Fibroblast of skin of abdomen (primary cell): ENCODE results near the gene MYLK4.

Experiments used
- DNase-seq: peaks from one replicate; pipeline ENCODE4 v3.0.0-alpha.2; 2013

MYLK4 gene

DNA sequence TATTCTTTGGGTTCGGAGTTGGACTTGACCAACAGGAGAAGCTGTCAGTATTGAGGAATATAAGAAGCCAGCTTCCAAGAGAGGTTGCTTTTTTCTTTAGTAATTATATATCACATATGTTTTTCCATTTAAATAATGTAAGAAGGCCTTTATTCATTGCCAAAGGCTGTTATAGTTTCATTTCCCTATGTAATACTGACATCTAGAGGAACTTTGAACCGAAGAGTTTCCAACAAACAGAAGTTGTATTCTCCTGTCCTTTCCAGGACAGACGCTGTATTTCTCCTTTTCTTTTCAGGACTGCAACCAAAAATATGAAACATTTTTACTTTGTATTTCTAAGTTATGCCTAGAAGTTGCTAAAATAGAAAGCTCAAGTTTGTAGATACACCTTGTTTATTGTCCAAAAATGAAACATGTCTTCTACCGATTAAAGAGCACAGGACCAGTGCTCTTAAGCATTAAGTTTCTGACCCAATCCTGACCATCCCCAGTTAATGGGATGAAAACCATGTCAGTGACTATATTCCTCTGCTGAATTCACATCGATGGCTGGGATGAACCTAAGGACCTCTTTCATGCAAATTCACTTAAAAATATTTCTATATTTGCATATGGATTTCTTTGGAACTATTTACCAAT lies 55.1 kb downstream of the MYLK4 start:
- DNase-seq = peak; percentile 25

DNA sequence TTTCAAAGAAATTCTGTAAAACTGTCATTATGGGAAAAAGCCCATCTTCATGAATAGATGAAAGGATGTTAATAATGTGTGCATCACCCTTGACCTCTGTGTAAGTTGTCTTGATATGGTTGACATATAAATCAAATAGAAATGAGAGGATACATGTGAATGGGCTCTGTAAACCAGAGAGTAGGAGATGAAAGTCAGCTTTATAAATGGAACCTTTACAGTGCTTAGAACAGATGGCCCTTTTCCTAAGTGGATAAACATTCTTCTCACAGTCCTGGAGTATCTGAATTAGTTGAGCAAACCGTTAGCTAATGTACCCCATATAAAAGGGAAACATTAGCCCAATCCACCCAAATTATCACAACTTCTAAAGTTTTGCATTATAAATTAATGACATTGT lies 57.5 kb downstream of the MYLK4 start:
- DNase-seq = no peak

DNA sequence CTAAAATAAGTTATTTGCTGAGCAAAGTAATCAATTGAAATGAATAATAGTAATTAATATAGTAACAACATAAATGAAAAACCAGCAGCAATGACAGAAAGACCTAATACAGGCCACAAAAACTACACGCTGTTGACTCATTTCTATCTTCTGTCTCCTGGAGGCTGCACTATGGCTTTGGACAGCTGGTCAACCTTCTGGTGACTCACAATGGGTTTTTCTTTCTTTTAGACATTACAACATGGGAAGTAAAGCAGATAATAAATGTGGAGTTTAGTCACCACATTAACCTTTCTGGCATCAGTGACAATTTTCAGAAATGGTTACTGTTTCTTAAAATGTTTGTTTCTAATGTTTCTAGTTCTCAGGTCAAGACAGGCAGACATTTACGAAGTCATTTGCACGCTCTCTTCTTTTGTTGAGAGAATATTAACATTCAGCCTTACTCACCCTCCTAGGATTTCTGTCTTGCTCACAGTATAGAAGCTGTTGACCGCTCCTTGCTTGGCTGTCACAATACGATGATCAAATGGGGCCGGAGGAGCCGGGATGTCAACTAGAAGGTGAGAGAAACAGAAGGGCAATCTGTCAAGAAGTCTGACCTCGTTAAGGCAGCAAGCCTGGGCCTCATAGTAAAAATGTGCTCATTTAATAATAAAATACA lies 62.2 kb downstream of the MYLK4 start:
- DNase-seq = peak; percentile 73

DNA sequence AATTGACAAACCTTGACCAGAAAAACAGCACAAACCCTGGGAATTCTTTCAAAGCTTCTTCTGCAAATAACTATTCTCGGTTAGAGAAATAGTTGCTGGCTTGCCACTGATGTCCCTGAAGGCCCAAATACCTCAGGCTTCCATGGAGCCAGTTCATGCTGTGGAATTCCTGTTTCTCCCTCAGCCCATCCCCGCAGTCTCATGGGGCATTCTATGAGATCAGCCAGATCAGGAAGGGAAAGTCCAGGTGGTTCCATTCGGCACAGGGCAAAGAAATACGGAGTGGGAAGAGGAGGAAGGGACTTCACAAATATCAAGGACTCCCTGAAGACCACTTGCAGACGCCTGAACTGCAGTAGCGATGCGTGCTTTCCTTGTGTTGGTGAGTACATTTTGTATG lies 63.3 kb downstream of the MYLK4 start:
- DNase-seq = peak; percentile 27

DNA sequence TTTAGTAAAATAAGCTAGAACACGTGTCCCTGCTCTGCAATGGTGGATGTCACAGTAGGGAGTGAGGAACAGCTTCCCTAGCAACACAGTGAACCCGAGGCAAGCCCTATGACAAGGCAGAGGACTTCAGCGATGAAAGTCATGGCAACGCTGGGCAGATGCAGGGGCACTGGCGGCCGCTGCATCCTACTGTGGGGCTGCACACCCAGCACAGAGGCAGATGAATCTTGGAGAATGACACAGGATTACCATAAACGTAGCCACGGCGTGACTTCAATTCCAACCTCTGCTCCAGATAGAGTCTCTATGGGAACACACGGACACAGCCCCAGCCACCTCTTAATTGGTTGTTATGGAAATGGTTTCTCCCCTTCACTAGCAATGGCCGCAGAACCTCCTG lies 64.2 kb downstream of the MYLK4 start:
- DNase-seq = no peak

DNA sequence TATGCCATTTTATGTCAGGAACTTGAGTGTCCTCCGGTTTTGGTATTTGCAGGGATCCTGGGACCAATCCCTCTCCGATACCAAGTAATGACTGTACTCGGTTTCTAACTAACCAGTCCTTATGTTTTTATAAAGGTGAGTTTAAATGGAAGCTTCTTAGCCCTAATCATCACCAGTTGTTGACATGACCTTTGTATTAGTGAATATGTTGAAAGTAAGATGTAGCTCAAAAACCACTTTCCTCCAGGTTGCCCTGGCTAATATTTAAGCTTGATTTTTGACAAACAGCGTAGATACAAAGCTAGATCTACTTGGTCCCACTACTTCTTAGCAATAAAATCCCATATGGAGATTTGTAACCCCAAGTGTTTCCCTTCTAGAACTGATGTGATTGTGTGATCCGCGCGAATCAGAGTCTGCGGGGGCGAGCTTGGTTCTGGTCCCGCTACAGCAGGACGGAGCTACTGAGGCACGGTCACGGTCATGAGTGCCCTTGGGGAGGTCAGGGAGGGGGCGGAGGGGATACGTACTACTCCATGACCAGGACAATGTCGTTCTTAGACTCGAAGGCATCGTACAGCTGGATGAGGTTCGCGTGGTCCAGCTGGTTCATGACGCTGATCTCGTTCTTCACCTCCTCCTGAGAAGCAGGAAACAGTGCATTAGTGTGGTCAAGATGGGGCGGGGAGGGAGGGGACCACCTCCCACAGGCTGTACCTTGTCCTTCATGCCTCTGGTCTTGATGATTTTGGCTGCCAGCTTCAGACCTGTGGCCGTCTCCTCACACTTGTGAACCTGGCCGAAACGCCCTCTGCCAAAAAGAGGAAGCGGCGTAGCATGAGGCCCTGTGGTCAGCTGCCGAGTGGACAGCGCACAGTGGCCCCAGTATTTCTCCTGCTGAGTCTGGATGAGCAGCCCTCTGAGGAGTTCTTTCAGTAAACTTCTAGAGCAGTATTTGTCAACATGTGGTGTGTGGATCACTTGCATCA lies 65.7 kb downstream of the MYLK4 start:
- no peak for DNase-seq

DNA sequence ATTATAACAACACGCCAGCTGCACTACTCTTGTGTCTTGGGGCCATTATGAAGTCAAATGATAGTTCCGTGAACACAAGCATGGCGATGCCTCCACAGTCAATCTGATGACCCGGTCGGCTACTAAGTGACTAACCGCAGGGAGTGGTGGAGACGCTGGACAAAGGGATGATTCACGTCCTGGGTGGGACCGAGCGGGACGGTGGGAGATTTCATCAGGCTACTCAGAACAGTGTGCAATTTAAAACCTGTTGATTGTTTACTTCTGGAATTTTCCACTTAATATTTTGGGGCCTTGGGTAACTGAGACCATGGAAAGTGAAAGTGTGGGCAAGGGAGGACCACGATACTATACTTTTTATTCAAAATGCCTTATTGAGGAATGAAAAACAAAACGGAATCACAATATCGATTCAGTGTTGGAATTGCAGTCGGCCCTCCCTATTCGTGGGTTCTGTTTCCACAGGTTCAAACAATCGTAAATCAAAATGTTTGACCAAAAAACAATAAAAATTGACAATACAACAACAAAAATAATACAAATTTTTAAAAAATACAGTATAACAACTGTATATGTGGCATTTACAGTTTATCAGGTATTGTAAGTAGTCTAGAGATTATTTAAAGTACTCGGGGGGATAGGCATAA lies 66.5 kb downstream of the MYLK4 start:
- DNase-seq = no peak

DNA sequence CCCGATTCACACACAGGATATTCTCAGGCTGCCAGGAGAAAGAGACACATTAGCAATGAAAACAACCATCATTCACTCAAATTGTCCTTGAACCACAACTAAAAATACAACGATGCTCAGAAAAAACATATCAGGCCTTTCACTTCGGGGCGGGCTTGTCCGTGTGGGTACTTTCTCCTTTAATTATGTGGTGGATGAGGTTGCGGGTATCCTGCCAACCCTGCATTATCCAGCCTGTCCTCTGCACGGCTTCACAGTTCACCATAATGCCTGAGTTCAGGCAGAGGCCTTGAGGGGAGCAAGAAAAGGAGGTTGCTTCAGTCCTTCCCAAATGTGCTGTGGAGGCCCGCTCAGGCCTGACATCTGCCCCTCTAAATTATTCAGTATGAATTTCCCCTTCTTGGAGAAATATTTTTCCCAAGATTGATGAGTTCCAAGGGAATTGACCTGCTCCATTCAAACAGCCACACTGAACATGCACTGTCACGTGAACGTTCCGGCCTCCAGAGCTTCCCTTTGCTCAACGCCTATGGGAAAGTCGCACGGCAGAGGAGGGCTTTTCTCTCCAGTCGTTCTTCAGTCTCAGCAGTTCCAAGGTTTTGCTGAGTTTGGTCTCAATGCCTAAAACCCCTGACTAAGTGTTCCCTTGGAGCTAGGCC lies 70.3 kb downstream of the MYLK4 start:
- no peak for DNase-seq

DNA sequence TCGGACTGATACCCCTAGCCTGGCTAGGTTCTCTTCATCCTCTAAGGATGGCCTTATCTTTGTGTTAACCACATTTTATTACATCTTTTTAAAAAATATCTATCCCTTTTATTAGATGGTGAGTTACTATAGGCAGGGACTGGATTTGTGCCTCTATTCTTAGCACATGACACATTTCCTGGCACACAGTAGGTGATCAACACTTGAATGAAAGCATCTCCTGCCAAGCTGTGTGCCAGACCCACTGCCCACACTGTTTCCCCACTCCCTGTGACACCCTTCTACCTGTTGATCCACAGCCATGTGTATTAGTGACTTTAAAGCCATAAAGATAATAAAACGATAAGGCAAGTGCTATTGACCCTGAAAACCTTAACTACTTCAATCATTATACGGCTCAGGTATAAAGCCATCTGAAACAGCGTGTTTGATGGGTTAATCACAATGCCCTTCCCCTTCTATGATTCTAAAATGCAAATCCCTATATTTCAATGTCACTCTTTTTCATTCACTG lies 73.6 kb downstream of the MYLK4 start:
- DNase-seq = no peak

DNA sequence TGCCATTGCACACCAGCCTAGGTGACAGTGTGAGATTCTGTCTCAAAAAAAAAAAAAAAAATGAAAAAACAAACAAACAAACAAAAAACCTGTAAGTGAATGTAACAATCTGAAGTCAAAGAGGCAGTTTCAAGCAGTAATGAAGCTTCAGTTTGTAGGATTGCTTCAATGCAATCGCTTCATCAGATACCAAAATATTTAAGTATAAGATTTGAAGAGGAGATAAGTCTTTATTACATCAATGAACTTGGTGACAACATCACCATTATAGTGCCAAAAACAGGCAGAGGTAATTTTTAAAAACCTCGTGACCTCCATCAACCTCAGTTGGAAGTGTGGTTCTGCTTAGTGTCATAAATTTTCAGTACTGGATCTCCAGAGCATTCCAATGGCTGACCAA lies 74.7 kb downstream of the MYLK4 start:
- no peak for DNase-seq

DNA sequence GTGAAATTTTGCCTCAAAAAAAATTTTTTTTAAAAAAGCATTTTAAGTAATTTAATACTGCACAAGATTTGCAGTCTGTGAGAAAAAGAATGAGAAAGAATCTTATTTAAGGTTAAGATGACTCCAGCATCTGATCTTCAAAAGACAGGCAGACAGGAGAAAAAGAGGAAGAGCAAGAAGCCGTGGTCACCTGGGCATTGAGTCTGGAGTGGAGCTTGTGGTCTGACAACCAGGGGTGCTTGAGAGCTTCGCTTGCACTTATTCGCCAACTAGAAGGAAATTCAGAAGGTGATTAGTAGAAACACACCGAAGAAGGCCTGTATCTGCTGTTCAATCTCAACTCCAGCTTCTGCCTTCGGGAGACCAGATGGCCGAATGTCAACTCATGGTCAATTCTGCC lies 75.9 kb downstream of the MYLK4 start:
- no peak for DNase-seq

DNA sequence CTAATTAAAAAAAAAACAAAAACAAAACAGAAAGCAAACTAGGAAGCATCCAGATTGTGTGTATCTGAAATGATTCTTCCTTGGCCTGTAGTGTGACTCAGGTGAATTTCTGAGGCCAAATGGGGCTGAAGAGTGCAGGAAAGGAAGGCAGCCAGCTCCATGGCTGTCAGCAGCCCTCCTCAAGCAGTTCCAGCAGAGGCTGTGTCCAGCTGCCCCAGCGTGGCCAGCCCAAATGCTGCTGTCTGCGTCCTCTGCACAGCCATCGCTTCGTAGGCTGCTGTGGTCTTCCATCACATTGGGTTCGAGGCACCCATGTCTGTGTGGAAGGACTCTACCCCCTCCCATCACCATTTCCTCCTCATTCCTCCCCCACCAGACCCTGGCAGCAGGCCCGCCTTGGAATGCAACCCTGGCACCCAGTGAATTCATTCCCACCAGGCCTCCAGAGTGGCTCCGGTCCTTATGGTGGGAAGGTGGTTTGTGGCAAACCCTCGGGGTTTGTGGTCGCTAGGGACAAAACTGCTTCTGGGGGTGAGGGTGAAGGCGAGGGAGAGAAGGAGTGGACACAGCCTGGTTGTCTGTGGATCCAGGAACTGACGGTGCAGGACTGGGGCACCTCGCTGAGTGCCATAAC lies 81.5 kb downstream of the MYLK4 start:
- DNase-seq = no peak

DNA sequence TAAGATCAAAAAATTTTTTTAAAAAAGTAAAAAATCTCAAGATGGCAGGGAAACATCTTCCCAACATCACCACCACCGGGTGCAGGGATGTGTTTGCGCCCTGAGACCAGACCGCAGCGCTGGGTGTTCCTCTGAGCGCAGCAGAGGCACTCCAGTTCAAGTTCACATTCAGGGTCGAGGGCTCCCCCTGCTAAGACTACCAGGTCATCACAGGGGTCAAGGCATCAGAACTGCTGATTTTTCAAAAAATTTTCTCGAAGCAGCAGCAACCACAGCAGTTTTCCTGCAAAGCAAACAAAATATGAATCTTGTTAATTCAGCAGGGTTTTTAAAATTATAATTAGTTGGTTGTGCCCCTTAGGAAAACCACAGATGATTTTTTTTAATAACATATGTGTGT lies 83.1 kb downstream of the MYLK4 start:
- DNase-seq = no peak

DNA sequence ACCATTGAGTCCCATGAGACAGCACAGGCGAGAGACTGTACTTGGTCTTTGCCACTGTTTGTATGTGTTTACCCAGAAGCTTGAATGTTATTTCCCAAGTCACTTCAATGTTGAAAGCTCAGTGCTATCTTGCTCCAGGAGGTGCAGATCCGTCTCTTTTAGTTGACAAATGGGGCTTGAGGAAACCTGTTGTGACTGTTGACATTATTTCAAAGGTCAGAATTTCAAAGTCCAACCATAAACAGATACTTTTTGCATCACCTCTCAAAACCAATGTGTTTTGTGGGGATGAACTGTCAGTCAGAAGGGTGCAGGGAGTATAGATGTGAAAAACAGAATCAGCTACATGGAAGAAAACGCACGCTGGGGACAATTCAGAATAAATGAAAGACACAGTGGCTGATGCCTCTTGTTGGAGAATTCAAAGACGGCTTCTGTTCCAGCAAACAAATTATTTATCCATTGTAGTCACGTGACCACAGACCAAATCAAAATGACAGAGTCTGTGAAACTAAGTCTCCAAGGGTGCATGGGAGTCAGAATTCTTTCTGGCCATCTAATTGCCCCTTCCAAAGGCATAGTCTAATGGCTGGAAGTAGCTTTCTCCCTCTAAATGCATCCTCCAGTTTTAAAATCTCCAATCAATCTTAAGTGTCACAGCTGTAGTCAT lies 83.7 kb downstream of the MYLK4 start:
- no peak for DNase-seq

DNA sequence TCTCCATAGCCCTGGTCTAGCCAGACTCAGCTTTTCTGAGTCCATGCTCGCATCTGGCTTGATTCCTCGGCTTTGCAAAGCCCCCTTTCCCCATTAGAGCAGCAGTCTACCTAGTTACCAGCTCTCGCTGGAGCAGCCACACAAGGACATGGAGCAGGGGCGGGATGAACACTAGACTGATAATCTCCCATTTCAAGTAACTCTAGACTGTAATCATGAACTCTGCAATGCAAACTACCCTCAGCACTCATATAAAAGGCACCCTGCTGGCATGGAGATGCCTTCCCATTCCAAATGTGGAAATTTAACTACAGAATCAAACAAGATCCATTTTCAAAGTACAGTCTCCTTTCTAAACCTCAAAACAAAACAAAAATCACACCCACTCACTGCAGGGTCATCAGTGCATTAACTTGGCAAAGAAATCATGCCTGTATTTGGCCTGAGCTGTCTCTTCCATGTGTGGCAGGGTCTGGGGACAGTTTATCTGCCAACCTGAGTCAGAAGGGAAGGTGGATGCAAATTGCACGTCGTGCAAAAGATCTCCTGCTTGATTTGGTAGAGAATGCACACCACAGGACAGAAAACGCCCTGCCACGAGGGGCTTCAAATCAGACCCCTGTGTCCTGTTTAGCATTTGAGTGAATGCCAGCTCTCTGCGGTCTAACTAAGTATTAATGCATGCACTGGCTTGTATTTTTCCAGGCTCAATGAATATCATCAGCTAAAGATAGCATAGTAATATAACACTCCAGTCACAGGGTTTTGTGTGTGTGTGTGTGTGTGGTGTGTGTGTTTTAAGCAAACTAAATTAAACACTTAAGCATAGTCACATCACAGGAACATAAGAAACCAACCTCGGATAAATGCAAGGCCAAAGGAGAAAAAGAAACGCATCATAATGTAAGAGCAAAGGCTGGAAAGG lies 85.3 kb downstream of the MYLK4 start:
- no peak for DNase-seq

DNA sequence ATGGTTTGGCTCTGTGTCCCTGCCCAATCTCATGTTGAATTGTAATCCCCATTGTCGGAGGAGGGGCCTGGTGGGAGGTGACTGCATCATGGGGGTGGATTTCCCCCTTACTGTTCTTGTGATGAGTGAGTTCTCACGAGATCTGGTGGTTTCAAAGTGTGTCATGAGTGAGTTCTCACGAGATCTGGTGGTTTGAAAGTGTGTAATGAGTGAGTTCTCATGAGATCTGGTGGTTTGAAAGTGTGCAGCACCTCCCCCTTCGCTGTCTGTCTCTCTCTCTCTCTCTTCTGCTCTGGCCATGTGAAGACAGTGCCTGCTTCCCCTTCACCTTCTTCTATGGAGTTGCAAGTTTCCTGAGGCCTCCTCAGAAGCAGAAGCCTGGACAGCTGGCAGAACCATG lies 87.6 kb downstream of the MYLK4 start:
- DNase-seq = no peak

DNA sequence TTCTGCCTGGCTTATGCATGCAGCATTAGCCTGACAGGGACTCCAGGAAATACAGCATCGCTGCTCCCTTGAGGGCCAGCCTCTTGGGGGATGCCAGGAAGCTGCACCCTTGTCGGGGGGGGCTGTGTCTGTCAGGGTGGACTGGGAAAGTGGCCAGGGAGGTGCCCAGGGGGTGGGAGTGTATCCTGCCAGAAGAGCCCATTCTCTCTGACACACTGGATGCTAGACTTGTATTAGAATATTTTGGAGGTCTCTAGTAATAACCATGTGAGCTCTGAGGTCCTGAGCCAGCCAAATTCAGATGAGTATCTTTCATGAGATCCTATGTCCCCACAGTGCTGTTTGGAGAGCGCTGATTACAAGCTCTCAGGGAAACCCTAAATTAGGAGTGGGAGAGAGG lies 89.1 kb downstream of the MYLK4 start:
- DNase-seq = no peak

DNA sequence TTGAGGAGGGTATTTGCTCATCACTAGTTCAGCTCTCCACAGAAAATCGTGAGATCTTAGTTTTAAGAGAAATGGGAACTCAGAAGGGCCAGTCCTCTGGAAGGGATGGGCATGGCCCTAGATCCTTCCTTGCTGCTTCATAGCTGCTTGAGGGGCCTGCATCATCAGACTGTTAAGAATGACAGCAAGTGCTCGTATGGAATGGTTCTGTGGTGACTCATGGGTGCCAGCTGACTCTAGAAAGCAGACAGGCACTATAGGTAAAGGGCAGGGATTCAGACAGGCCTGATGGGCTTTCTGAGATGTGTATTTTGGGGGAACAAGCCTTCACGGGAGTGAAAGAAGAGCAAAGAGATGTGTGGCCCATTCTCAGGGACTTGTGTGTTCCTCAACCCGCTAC lies 90.8 kb downstream of the MYLK4 start:
- DNase-seq = peak; percentile 20

DNA sequence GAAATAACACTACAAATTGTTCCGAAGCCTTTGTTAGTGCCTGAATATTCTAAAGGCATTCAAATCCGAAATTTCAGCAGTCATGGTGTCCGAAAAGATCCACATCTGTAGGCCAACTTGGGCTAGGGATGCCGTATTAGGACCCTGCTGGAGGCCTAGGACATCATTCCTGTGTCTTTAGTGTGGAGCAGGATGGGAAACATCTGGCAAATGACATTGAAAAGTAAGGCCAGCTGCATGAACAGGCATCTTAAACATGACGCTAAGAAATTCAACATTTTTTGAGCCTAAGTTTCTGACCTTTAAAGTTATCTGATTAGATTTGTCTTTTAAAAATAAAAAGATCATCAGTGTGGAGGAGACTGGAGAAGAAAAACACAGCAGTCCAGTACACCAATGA lies 91.3 kb downstream of the MYLK4 start:
- DNase-seq = no peak

DNA sequence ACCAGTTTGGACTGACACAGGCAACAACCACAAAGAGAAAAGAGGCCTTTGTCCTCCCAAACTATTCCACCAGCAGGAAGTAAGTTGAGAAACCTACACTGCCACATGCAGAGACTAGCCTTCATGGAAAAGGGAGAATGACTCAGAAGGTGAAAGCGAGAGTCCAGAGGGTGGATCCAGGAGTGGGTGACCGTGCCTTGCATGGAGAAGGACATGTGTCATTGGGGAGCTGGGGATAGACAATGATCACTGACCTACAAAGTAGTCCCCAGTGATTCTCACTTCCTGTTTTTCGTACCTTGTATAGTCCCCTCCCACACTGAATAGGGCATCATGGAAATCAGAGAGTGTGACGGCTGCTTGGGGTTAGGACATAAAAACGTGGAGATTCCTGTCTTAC lies 91.9 kb downstream of the MYLK4 start:
- no peak for DNase-seq
